ENCODE data around the gene NOVA1.

DNA sequence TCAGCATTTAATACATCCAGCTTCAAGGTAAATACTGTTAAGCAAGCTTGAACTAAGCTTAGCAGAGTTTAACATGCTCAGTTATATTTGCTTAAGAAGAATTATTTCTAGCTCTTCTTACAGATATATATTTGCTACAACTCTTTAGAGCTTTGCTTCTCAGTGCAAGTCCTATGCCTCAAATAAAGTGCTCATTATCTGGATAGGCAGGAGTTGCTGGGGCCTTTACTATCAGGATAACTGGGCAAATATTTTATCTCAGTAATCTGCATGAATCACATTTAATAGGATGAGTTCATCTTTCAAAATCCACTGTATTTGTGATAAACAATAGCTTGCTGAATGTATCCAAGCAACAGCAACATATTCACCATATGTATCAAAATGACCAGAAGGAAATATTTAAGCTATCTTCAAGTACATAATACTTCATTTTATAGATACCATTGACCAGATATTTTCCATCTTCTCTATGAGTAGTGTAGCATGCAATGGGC is 187.6 kb downstream of the NOVA1 start:
- TF ChIP-seq TAF1 (conservative IDR thresholded peaks at IDR 0.05) = no peak
- TF ChIP-seq JUND (IDR thresholded peaks at IDR 0.05) = no peak
- TF ChIP-seq, protein P1, sequence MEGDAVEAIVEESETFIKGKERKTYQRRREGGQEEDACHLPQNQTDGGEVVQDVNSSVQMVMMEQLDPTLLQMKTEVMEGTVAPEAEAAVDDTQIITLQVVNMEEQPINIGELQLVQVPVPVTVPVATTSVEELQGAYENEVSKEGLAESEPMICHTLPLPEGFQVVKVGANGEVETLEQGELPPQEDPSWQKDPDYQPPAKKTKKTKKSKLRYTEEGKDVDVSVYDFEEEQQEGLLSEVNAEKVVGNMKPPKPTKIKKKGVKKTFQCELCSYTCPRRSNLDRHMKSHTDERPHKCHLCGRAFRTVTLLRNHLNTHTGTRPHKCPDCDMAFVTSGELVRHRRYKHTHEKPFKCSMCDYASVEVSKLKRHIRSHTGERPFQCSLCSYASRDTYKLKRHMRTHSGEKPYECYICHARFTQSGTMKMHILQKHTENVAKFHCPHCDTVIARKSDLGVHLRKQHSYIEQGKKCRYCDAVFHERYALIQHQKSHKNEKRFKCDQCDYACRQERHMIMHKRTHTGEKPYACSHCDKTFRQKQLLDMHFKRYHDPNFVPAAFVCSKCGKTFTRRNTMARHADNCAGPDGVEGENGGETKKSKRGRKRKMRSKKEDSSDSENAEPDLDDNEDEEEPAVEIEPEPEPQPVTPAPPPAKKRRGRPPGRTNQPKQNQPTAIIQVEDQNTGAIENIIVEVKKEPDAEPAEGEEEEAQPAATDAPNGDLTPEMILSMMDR (IDR thresholded peaks at IDR 0.05; ENCODE audit: low read depth, low read length, missing input control) = no peak
- no peak for TF ChIP-seq RAD21 (IDR thresholded peaks at IDR 0.05)

All from liver (tissue), 3 donors.